WI38 (cell line): ENCODE measurements around the gene NCK1.

Experiments used
- H3K4me3 ChIP-seq: 2 replicates; pipeline ENCODE4 v1.5.1; 2011; ENCODE audit warnings: low read depth, mild to moderate bottlenecking, control low read depth, low read length
- CTCF ChIP-seq: IDR thresholded peaks from 2 replicates; pipeline ENCODE4 v1.5.1; 2012; ENCODE audit warnings: low read depth, mild to moderate bottlenecking, control low read depth, low read length

NCK1 gene

GRCh38 chr3:136903899-136904298 lies 41.9 kb downstream of the NCK1 start:
- TF ChIP-seq CTCF: no peak
- no peak overlapping the region for H3K4me3 ChIP-seq

DNA sequence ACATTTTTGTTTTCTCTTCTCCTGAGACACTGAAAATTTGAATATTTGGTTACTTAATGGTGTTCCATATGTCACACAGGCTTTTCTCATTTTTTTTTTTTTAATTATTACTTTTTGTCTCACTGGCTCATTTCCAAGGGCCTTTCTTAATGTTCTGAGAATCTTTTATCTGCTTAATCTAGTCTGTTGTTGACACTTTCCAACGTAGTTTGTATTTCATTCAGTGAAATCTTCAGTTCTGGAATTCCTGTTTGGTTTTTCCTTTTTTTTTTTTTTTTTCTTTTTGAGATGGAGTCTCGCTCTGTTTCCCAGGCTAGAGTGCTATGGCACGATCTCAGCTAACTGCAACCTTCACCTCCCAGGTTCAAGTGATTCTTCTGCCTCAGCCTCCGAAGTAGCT lies 42.7 kb downstream of the NCK1 start:
- TF ChIP-seq CTCF: no peak
- H3K4me3 ChIP-seq: no peak overlapping the region

- no peak overlapping the region for H3K4me3 ChIP-seq
- TF ChIP-seq CTCF: no peak
Measured at GRCh38 chr3:136905549-136905948, 43.5 kb downstream of the NCK1 start.

GRCh38 chr3:136906725-136907124 lies 44.7 kb downstream of the NCK1 start:
- H3K4me3 ChIP-seq: no peak overlapping the region
- no peak for TF ChIP-seq CTCF

DNA sequence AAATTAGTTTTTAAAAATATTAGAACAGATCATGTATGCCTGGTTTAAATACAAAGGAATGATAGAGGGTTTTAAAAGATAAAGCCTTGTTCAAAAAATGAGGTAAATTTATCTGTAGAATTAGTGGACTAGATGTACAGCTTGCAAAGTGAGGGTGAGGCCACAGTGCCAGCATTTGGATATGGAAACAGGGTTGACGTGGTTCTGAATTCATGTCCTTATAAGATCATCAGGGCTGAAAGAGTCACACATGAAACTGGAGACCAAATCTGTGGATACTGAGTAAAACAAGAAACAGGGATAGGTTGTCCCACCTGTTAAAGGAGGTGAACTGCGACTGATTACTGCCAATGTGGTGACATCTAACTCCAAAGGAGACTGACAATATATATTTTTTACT lies 46.3 kb downstream of the NCK1 start:
- no peak for TF ChIP-seq CTCF
- no peak overlapping the region for H3K4me3 ChIP-seq

- no peak overlapping the region for H3K4me3 ChIP-seq
Measured at GRCh38 chr3:136909187-136909586, 47.2 kb downstream of the NCK1 start.

GRCh38 chr3:136910697-136911096 lies 48.7 kb downstream of the NCK1 start:
- no peak overlapping the region for H3K4me3 ChIP-seq

More at GRCh38 chr3:136909187-136909586, 47.2 kb downstream of the NCK1 start:
- no peak for TF ChIP-seq CTCF

More at GRCh38 chr3:136910697-136911096, 48.7 kb downstream of the NCK1 start:
- no peak for TF ChIP-seq CTCF
